K562 (cell line): Measurements from ENCODE around the gene KIF26B. TPM values are rescaled to one million over a fixed set of nuclear protein-coding genes. Genes with fewer than 3 reads are reported as not detected.

Experiments
- ATAC-seq: fragments of 200-7000 bp; cut with Tn5 transposase; 3 replicates; pipeline ENCODE4 v1.9.1; 2020; ENCODE audit warnings: moderate library complexity
- BruUV-seq: library from RNA; stranded (reverse); fragments of 400-500 nt; replicated peaks from 2 replicates; lab custom pipeline; 2021; lab: Mats Ljungman, UMichigan
- CTCF ChIA-PET: fragments of 300-600 bp; formaldehyde crosslinking; extraction: SDS; loops from one replicate; lab custom pipeline; 2021; ENCODE audit warnings: low intra/inter-chr PET ratio; lab: Yijun Ruan, JAX
- POLR2A ChIA-PET: fragments of 300-600, 350-650 bp; sonication (Branson Sonifier 250); formaldehyde crosslinking; extraction: SDS; loops from one replicate; lab custom pipeline; 2021; ENCODE audit warnings: antibody characterized with exemption, inconsistent platforms; lab: Yijun Ruan, JAX
- DNase-seq, 4 experiments: peaks; one replicate each; pipeline versions ENCODE4 v3.0.0 to v3.0.0-alpha.2; 2011 to 2018; ENCODE audit warnings: low spot score in 3 of 4, mixed read lengths in 3 of 4; ENCODE audit errors: extremely low read depth in 1 of 4
- FAIRE-seq: peaks from 2 replicates; lab custom pipeline; 2011; peaks lifted over from hg19 to GRCh38; lab: Jason Lieb, UNC
- H2AFZ ChIP-seq: 2 replicates; pipeline ENCODE4 v1.6.0; 2011; ENCODE audit warnings: low read depth, low read length, control low read depth, inconsistent platforms
- H3K27ac ChIP-seq: fragments of 200-600 bp; 3 replicates; pipeline ENCODE4 v1.8.0; 2011; ENCODE audit warnings: low read depth, mild to moderate bottlenecking, control low read depth, inconsistent platforms, low read length, moderate library complexity, mixed read lengths; ENCODE audit errors: extremely low read depth
- H3K27me3 ChIP-seq, 2 experiments: fragments of 300-600 bp in 1 of 2; 2 replicates in 1 of 2; 3 replicates in 1 of 2; pipeline versions ENCODE4 v1.6.0 to v1.8.0; 2011; ENCODE audit warnings: inconsistent platforms in 2 of 2, low read length in 2 of 2, mild to moderate bottlenecking in 1 of 2, mixed read lengths in 1 of 2, moderate library complexity in 1 of 2; ENCODE audit not compliant: control insufficient read depth in 2 of 2, insufficient read depth in 2 of 2
- H3K36me3 ChIP-seq: fragments of 300-600 bp; 3 replicates; pipeline ENCODE4 v1.8.0; 2011; ENCODE audit warnings: mild to moderate bottlenecking, low read length, inconsistent platforms; ENCODE audit not compliant: control insufficient read depth, insufficient read depth
- H3K4me1 ChIP-seq, 2 experiments: fragments of 200-600 bp in 1 of 2; replicated peaks in 1 of 2; 2 replicates in 1 of 2; 3 replicates in 1 of 2; pipeline versions ENCODE4 v1.5.1 to v1.8.0; 2011; ENCODE audit warnings: inconsistent platforms in 2 of 2, low read length in 2 of 2, mild to moderate bottlenecking in 1 of 2, mixed read lengths in 1 of 2, moderate library complexity in 1 of 2; ENCODE audit not compliant: control insufficient read depth in 2 of 2, insufficient read depth in 2 of 2
- H3K4me2 ChIP-seq: 2 replicates; pipeline ENCODE4 v1.6.1; 2011; ENCODE audit warnings: low read length, control low read depth, inconsistent platforms, mixed read lengths; ENCODE audit not compliant: insufficient read depth
- H3K4me3 ChIP-seq: fragments of 200-600 bp; sonication (generic), shearing (Covaris generic); 2 replicates; pipeline ENCODE4 v1.5.1; 2016; ENCODE audit warnings: control low read depth, inconsistent platforms
- H3K79me2 ChIP-seq: fragments of 200-600 bp; 3 replicates; pipeline ENCODE4 v1.8.0; 2011; ENCODE audit warnings: low read length, inconsistent platforms; ENCODE audit not compliant: control insufficient read depth, insufficient read depth
- H3K9ac ChIP-seq, 2 experiments: 2 replicates each; pipeline versions ENCODE4 v1.6.0 to v1.6.1; 2011; ENCODE audit warnings: low read depth in 2 of 2, low read length in 2 of 2, control low read depth in 1 of 2, inconsistent platforms in 1 of 2, mild to moderate bottlenecking in 1 of 2, mixed read lengths in 1 of 2; ENCODE audit not compliant: insufficient read depth in 1 of 2
- H3K9me1 ChIP-seq: one replicate; pipeline ENCODE4 v1.6.0; 2011; ENCODE audit warnings: inconsistent platforms, mild to moderate bottlenecking, low read length, moderate library complexity; ENCODE audit not compliant: control insufficient read depth, insufficient read depth
- H3K9me3 ChIP-seq: replicated peaks from 2 replicates; pipeline ENCODE4 v1.5.1; 2011; ENCODE audit warnings: low read depth, low read length, inconsistent platforms; ENCODE audit not compliant: control insufficient read depth, insufficient read depth
- H4K20me1 ChIP-seq: replicated peaks from 2 replicates; pipeline ENCODE4 v1.6.1; 2011; ENCODE audit warnings: low read length, inconsistent platforms, mixed read lengths; ENCODE audit not compliant: control insufficient read depth, insufficient read depth
- ARID3B ChIP-seq: fragments of 250-450 bp; sonication (Bioruptor Pico); IDR thresholded peaks from 2 replicates; pipeline ENCODE4 v1.4.0; 2020; ENCODE audit warnings: borderline replicate concordance
- HDAC3 ChIP-seq: fragments of 450-650 bp; IDR thresholded peaks from 2 replicates; pipeline ENCODE4 v1.6.1; 2018; ENCODE audit warnings: borderline replicate concordance, mild to moderate bottlenecking, moderate library complexity; ENCODE audit not compliant: partially characterized antibody
- NCOA1 ChIP-seq: fragments of 450-650 bp; IDR thresholded peaks from 2 replicates; pipeline ENCODE4 v1.6.1; 2016; ENCODE audit warnings: low read depth
- NFE2L1 ChIP-seq: fragments of 450-650 bp; IDR thresholded peaks from 2 replicates; pipeline ENCODE4 v1.6.1; 2016; ENCODE audit warnings: missing genetic modification characterization, low read depth, mild to moderate bottlenecking, missing compliant biosample characterization, moderate library complexity, borderline replicate concordance
- NFYB ChIP-seq: IDR thresholded peaks from 2 replicates; pipeline ENCODE4 v1.6.1; 2011; ENCODE audit warnings: mild to moderate bottlenecking, moderate library complexity; ENCODE audit not compliant: insufficient read length; ENCODE audit errors: extremely low read depth
- PHTF2 ChIP-seq: fragments of 250-450 bp; sonication (Bioruptor Pico); IDR thresholded peaks from 2 replicates; pipeline ENCODE4 v1.5.0; 2021; ENCODE audit warnings: mild to moderate bottlenecking
- POLR2AphosphoS2 ChIP-seq: IDR thresholded peaks from 2 replicates; pipeline ENCODE4 v1.6.1; 2012; ENCODE audit warnings: low read length, improper control_type of control experiment
- SMARCA4 ChIP-seq: fragments of 450-650 bp; IDR thresholded peaks from 2 replicates; pipeline ENCODE4 v1.6.1; 2016
- STAG1 ChIP-seq: sonication (generic); formaldehyde crosslinking; IDR thresholded peaks from 2 replicates; pipeline ENCODE4 v1.5.0; 2020; ENCODE audit warnings: missing genetic modification reagents, borderline replicate concordance
- TGIF2 ChIP-seq: sonication (generic); formaldehyde crosslinking; IDR thresholded peaks from 2 replicates; pipeline ENCODE4 v1.8.1; 2022; ENCODE audit warnings: mild to moderate bottlenecking, missing genetic modification reagents, moderate library complexity
- XRCC4 ChIP-seq: IDR thresholded peaks from one replicate; pipeline ENCODE4 v1.6.1; 2011; ENCODE audit not compliant: insufficient read depth, insufficient read length; ENCODE audit errors: extremely low read depth
- ZNF395 ChIP-seq: fragments of 200-800 bp; sonication (Bioruptor generic); IDR thresholded peaks from 2 replicates; pipeline ENCODE4 v1.6.1; 2017; ENCODE audit warnings: missing genetic modification characterization, missing compliant biosample characterization
- ZNF436 ChIP-seq: fragments of 250-450, 450-650 bp; sonication (Bioruptor Pico); formaldehyde crosslinking; IDR thresholded peaks from 2 replicates; pipeline ENCODE4 v1.7.0; 2020; ENCODE audit warnings: mild to moderate bottlenecking
- ZNF589 ChIP-seq: fragments of 200-800 bp; sonication (Bioruptor generic); IDR thresholded peaks from 2 replicates; pipeline ENCODE4 v1.6.1; 2016; ENCODE audit warnings: low read depth, missing genetic modification characterization, missing compliant biosample characterization
- ZNF696 ChIP-seq: fragments of 250-450 bp; sonication (Bioruptor Pico); conservative IDR thresholded peaks from 2 replicates; pipeline ENCODE4 v1.4.0; 2020; ENCODE audit warnings: mild to moderate bottlenecking, moderate library complexity
- ZNF707 ChIP-seq: fragments of 250-450 bp; sonication (Bioruptor Pico); conservative IDR thresholded peaks from 2 replicates; pipeline ENCODE4 v1.8.0; 2022; ENCODE audit warnings: inconsistent platforms, mild to moderate bottlenecking, moderate library complexity
- WGBS: fragments of 100-300 bp; shearing (Covaris generic); methylation state at CpG from one replicate; pipeline ENCODE4 v1.1.6; 2016; ENCODE audit warnings: low coverage, mixed read lengths; ENCODE audit not compliant: insufficient coverage; ENCODE audit errors: missing lambda C conversion rate; 5-methylcytosine and 5-hydroxymethylcytosine counted together
- in situ Hi-C: fragments of 300-500 bp; cut with MboI; formaldehyde crosslinking; loops from 4 replicates; pipeline ENCODE4 v1.15.0; 2018; ENCODE audit warnings: inconsistent platforms, mixed read lengths
- intact Hi-C: fragments of 100-400 bp; cut with micrococcal nuclease; formaldehyde crosslinking; loops from 2 replicates; pipeline ENCODE4 v1.14.2; 2022
- polyA plus RNA-seq, 8 experiments: library from polyadenylated mRNA; depleted of rRNA in 4 of 8; stranded (reverse) in 5 of 8; unstranded in 3 of 8; fragments of >200 nt; fragmentation: Nextera tagmentation in 2 of 8; fragmentation: Illumina TruSeq in 1 of 8; extraction: Ambion mirVana in 2 of 8; extraction: Trizol in 1 of 8; gene quantifications; 2 replicates each; pipeline versions ENCODE4 v1.2.1 to v1.2.3, GENCODE V29; 2011 to 2014; ENCODE audit warnings: inconsistent platforms in 1 of 8, missing spikeins in 1 of 8
- total RNA-seq, 7 experiments: library from RNA; depleted of rRNA in 6 of 7; stranded (reverse); fragments of >200 nt in 6 of 7; fragmentation: Illumina TruSeq in 2 of 7; extraction: Trizol in 2 of 7; gene quantifications; 2 replicates each; pipeline versions ENCODE4 v1.2.1 to v1.2.3, GENCODE V29; 2011 to 2021; ENCODE audit warnings: low replicate concordance in 1 of 7

KIF26B gene
- total and polyA plus RNA-seq, 9 of the 15 experiments (the other 6 are each of a cell fraction or from before 2014, with no cell fraction given): 0.02 to 0.08 (median 0.03) TPM; not detected in 6

GRCh38 chr1:245718951-245719350 lies 564.2 kb downstream of the KIF26B start:
- FAIRE-seq (no peak), ATAC-seq (no peak), DNase-seq (no peak)
- in situ Hi-C loops (no loop called here), intact Hi-C loops (no loop called here)
- WGBS: 45% methylated on average over 4 of the region's 4 CpGs
- no TSS peak for BruUV-seq
- H3K4me3 ChIP-seq: no peak overlapping the region
- no peaks in the 10 kb centered on the region for H3K4me1 ChIP-seq
- TF ChIP-seq NFYB: no peak
- no peak for TF ChIP-seq HDAC3
- no peak for TF ChIP-seq NFE2L1 (tag)
- no peak for TF ChIP-seq ZNF696 (CRISPR knock-in tag)
- no peak for TF ChIP-seq STAG1
- TF ChIP-seq TGIF2 (CRISPR knock-in tag): no peak
- TF ChIP-seq ZNF707 (CRISPR knock-in tag): no peak
- no peak for TF ChIP-seq ZNF589 (CRISPR knock-in tag)
- no peak for TF ChIP-seq POLR2AphosphoS2
- no peak for TF ChIP-seq XRCC4
- no peak for TF ChIP-seq PHTF2 (CRISPR knock-in tag)
- TF ChIP-seq SMARCA4: no peak
- no peak for TF ChIP-seq ZNF395
- no peak for TF ChIP-seq ARID3B (CRISPR knock-in tag)
- TF ChIP-seq ZNF436 (CRISPR knock-in tag): no peak
- no peak for TF ChIP-seq NCOA1
- H3K36me3 ChIP-seq: no peaks in the 10 kb centered on the region
- CTCF ChIA-PET: no interaction called here
- H3K27me3 ChIP-seq: peaks cover 0 to 21% of the 10 kb centered on the region in 2 experiments; a peak in 2 of 5 replicates
- H3K79me2 ChIP-seq: no peaks in the 10 kb centered on the region
- H2AFZ ChIP-seq: no peak overlapping the region
- H4K20me1 ChIP-seq: no peaks in the 10 kb centered on the region; the same call in 1 of the 2 replicates
- H3K4me2 ChIP-seq: no peak overlapping the region
- no peaks in the 10 kb centered on the region for H3K9me1 ChIP-seq
- POLR2A ChIA-PET: no interaction called here
- no peak overlapping the region for H3K9ac ChIP-seq
- H3K27ac ChIP-seq: no peak overlapping the region
- no peaks in the 10 kb centered on the region for H3K9me3 ChIP-seq
